B cell (primary cell): ENCODE data around the gene POLD2. TPM values are rescaled to one million over a fixed set of nuclear protein-coding genes. Genes with fewer than 3 reads are reported as not detected.
"Not testable (repeated sequence)": the region's sequence is repeated elsewhere in the genome, so short reads cannot be mapped to it uniquely, and the experiment has no call there.

Experiments
- ATAC-seq: fragments of 200-7000 bp; cut with Tn5 transposase; one replicate; pipeline ENCODE4 v1.10.0; 2021; ENCODE audit warnings: low read depth, mild to moderate bottlenecking, moderate number of reproducible peaks, moderate library complexity
- CTCF ChIA-PET: fragments of 350-600 bp; sonication (Branson Sonifier 250); formaldehyde crosslinking; loops from one replicate; lab custom pipeline; 2021; ENCODE audit warnings: antibody characterized with exemption, inconsistent platforms; lab: Charles Lee
- POLR2A ChIA-PET: fragments of 350-600 bp; sonication (Branson Sonifier 250); formaldehyde crosslinking; loops from one replicate; lab custom pipeline; 2021; ENCODE audit warnings: antibody characterized with exemption; lab: Charles Lee
- DNase-seq: peaks from one replicate; pipeline ENCODE4 v3.0.0; 2013
- H2AFZ ChIP-seq: 2 replicates; pipeline ENCODE4 v1.6.1; 2012; ENCODE audit warnings: mild to moderate bottlenecking, low read depth, low read length; ENCODE audit not compliant: insufficient read depth, poor library complexity, severe bottlenecking
- H3K27ac ChIP-seq, 2 donors: 1 replicate in 1 of 2; 2 replicates in 1 of 2; pipeline ENCODE4 v1.5.1; 2012 to 2013; ENCODE audit warnings: low read length in 2 of 2, mild to moderate bottlenecking in 2 of 2, moderate library complexity in 1 of 2
- H3K27me3 ChIP-seq, 4 experiments: fragments of 200-600 bp in 1 of 4; sonication (generic) in 1 of 4; replicated peaks in 1 of 4; 1 replicate in 2 of 4; 2 replicates in 2 of 4; pipeline versions ENCODE4 v1.6.1 to v1.7.0; 2013 to 2016; ENCODE audit warnings: low read length in 3 of 4, mild to moderate bottlenecking in 2 of 4, mixed read lengths in 1 of 4, moderate library complexity in 1 of 4; ENCODE audit not compliant: insufficient read depth in 4 of 4, control insufficient read depth in 3 of 4; ENCODE audit errors: control extremely low read depth in 1 of 4
- H3K36me3 ChIP-seq, 2 experiments: replicated peaks in 1 of 2; 1 replicate in 1 of 2; 2 replicates in 1 of 2; pipeline versions ENCODE4 v1.6.1 to v1.7.1; 2013; ENCODE audit warnings: low read length in 1 of 2; ENCODE audit not compliant: insufficient read depth in 2 of 2, control insufficient read depth in 1 of 2; ENCODE audit errors: control extremely low read depth in 1 of 2, extremely low read depth in 1 of 2
- H3K4me1 ChIP-seq, 2 donors: fragments of 200-600 bp in 1 of 2; sonication (generic) in 1 of 2; 1 replicate in 1 of 2; 2 replicates in 1 of 2; pipeline versions ENCODE4 v1.5.1 to v1.6.1; 2013 to 2017; ENCODE audit warnings: low read length in 2 of 2; ENCODE audit not compliant: control insufficient read depth in 2 of 2, insufficient read depth in 2 of 2
- H3K4me2 ChIP-seq: replicated peaks from 2 replicates; pipeline ENCODE3; 2012; ENCODE audit warnings: mild to moderate bottlenecking, low read depth, low read length; ENCODE audit not compliant: poor library complexity, severe bottlenecking
- H3K4me3 ChIP-seq, 5 experiments: fragments of 200-600 bp in 1 of 5; sonication (generic) in 1 of 5; 1 replicate in 3 of 5; 2 replicates in 2 of 5; pipeline versions ENCODE4 v1.5.1 to v1.7.0; 2011 to 2016; ENCODE audit warnings: low read length in 4 of 5, mild to moderate bottlenecking in 4 of 5, low read depth in 2 of 5, control low read depth in 1 of 5, moderate library complexity in 1 of 5; ENCODE audit not compliant: insufficient read depth in 1 of 5; ENCODE audit errors: control extremely low read depth in 1 of 5, extremely low read depth in 1 of 5
- H3K79me2 ChIP-seq: fragments of 200-600 bp; sonication (generic); one replicate; pipeline ENCODE4 v1.6.0; 2016; ENCODE audit warnings: low read length; ENCODE audit not compliant: control insufficient read depth, insufficient read depth
- H3K9ac ChIP-seq: fragments of 200-600 bp; sonication (generic); 2 replicates; pipeline ENCODE4 v1.6.1; 2017; ENCODE audit warnings: mild to moderate bottlenecking, low read length, moderate library complexity
- H3K9me3 ChIP-seq, 3 donors: one replicate each; pipeline versions ENCODE4 v1.6.1 to v1.7.1; 2013; ENCODE audit warnings: low read length in 2 of 3; ENCODE audit not compliant: control insufficient read depth in 2 of 3, insufficient read depth in 1 of 3; ENCODE audit errors: control extremely low read depth in 1 of 3
- H4K20me1 ChIP-seq: 2 replicates; pipeline ENCODE4 v1.6.0; 2012; ENCODE audit warnings: mild to moderate bottlenecking, low read length; ENCODE audit not compliant: insufficient read depth, control insufficient read depth, poor library complexity, severe bottlenecking
- H3K27ac Mint-ChIP-seq: one replicate; pipeline ENCODE4 v1.8.0; 2021; ENCODE audit warnings: mixed read lengths
- H3K27me3 Mint-ChIP-seq: one replicate; pipeline ENCODE4 v1.8.0; 2021; ENCODE audit warnings: mixed read lengths
- H3K4me1 Mint-ChIP-seq: one replicate; pipeline ENCODE4 v1.8.0; 2021; ENCODE audit warnings: mixed read lengths
- H3K4me3 Mint-ChIP-seq: one replicate; pipeline ENCODE4 v1.8.0; 2021; ENCODE audit warnings: mixed read lengths
- H3K9me3 Mint-ChIP-seq: one replicate; pipeline ENCODE4 v1.8.0; 2022; ENCODE audit warnings: mixed read lengths; ENCODE audit not compliant: insufficient read depth
- EZH2 ChIP-seq: IDR thresholded peaks from 2 replicates; pipeline ENCODE4 v1.6.1; 2012; ENCODE audit warnings: borderline replicate concordance, low read depth, mild to moderate bottlenecking, moderate library complexity, low read length; ENCODE audit not compliant: insufficient read depth, poor library complexity, severe bottlenecking
- whole genome bisulfite sequencing: methylation state at CpG from one replicate; pipeline ENCODE4 v1.1.5; 2013; ENCODE audit warnings: missing lambda C conversion rate; ENCODE audit not compliant: insufficient coverage; 5-methylcytosine and 5-hydroxymethylcytosine counted together
- intact Hi-C: fragments of 100-400 bp; cut with micrococcal nuclease; formaldehyde crosslinking; loops from one replicate; pipeline ENCODE4 v1.10.0; 2022
- polyA plus RNA-seq: library from polyadenylated mRNA; depleted of rRNA; stranded (reverse); fragments of >200 nt; gene quantifications from 2 replicates; pipeline ENCODE4 v1.2.3, GENCODE V29; 2012
- total RNA-seq, 2 donors: library from RNA; stranded (reverse); fragments of 120-200 nt in 1 of 2; gene quantifications; 1 replicate in 1 of 2; 2 replicates in 1 of 2; pipeline versions ENCODE4 v1.2.3 to v1.2.4, GENCODE V29; 2013 to 2022
- TF ChIP-seq, protein P1 (sequence below): fragments of 200-600 bp; IDR thresholded peaks from one replicate; pipeline ENCODE4 v1.8.0; 2022; ENCODE audit warnings: antibody characterized with exemption, mild to moderate bottlenecking

The POLD2 gene
- total and polyA plus RNA-seq, 2 donors (not counting 1 experiment from before 2014, with no cell fraction given) = 73.6 to 86.7 TPM

DNA sequence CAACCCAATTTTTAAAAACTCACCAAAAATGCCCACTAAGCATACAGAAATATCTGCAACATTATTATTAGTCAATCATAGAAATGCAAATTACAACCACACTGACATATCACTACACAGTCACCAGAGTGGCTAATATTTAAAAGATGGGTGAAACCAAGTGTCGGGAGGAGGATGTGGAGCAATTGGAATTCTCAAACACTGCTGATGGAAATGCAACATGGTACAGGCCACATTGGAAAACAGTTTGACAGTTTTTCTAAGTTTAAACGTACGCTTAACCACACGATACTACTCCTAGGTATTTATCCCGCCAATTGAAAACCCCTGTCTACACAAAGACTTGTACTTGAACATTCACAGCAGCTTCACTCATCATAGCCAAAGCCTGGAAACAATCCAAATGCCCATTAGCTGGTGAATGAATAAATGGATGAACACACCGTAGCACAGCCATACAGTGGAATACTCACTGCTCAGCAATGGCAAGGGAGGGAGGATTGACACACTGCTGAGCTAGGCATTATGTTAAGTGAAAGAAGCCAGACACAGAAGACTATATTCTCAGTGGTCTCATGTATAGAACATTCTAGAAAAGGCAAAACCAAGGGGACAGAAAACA, 49.6 kb upstream of the POLD2 start:
- Mint-ChIP-seq H3K4me3 (no peak overlapping the region), H3K27ac (no peak overlapping the region), H3K27me3 (peaks cover 29% of the 10 kb centered on the region), H3K4me1 (peaks cover 9% of the 10 kb centered on the region), H3K9me3 (no peaks in the 10 kb centered on the region)
- no peaks in the 10 kb centered on the region for H3K36me3 ChIP-seq
- H3K9ac ChIP-seq = no peak overlapping the region
- peaks cover 3 to 8% of the 10 kb centered on the region in 2 donors for H3K4me1 ChIP-seq
- no peak overlapping the region for H3K4me2 ChIP-seq
- H3K9me3 ChIP-seq = no peaks in the 10 kb centered on the region
- peaks cover 0 to 20% (median 1%) of the 10 kb centered on the region in 4 experiments for H3K27me3 ChIP-seq
- POLR2A ChIA-PET = no interaction called here
- H3K4me3 ChIP-seq = no peak overlapping the region
- H4K20me1 ChIP-seq = no peaks in the 10 kb centered on the region
- TF ChIP-seq, protein P1, sequence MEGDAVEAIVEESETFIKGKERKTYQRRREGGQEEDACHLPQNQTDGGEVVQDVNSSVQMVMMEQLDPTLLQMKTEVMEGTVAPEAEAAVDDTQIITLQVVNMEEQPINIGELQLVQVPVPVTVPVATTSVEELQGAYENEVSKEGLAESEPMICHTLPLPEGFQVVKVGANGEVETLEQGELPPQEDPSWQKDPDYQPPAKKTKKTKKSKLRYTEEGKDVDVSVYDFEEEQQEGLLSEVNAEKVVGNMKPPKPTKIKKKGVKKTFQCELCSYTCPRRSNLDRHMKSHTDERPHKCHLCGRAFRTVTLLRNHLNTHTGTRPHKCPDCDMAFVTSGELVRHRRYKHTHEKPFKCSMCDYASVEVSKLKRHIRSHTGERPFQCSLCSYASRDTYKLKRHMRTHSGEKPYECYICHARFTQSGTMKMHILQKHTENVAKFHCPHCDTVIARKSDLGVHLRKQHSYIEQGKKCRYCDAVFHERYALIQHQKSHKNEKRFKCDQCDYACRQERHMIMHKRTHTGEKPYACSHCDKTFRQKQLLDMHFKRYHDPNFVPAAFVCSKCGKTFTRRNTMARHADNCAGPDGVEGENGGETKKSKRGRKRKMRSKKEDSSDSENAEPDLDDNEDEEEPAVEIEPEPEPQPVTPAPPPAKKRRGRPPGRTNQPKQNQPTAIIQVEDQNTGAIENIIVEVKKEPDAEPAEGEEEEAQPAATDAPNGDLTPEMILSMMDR = no peak
- TF ChIP-seq EZH2 = no peak
- H3K79me2 ChIP-seq = no peaks in the 10 kb centered on the region
- CTCF ChIA-PET = no interaction called here
- H3K27ac ChIP-seq = no peak overlapping the region
- H2AFZ ChIP-seq = no peak overlapping the region
- ATAC-seq = no peak
- intact Hi-C loops = no loop called here
- WGBS = 88% methylated on average over 3 of the region's 6 CpGs
- DNase-seq = no peak

DNA sequence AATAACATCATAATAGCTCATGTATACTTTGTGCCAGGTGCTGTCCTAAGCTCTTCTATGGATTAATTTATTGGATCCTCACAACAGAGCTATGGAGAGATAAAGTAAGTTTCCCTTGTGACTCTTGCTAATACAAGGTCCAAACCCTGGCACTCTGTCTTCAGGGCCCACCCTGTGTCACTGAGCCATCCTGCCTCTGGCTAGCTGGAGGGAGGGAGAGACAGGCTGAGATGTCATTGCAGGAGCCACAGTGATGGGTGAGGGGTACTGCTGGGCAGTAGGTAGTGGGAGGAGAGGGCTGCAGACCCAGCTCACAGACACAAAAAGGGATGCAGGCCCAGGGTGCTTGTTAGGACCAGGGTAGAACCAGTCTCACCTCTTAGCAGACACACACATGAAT, 49.0 kb upstream of the POLD2 start:
- Histone ChIP-seq H3K79me2 (no peaks in the 10 kb centered on the region), H2AFZ (no peak overlapping the region), H3K27me3 (peaks cover 0 to 16% (median 1%) of the 10 kb centered on the region in 4 experiments), H3K9ac (no peak overlapping the region), H4K20me1 (no peaks in the 10 kb centered on the region), H3K27ac (no peak overlapping the region), H3K4me1 (peaks cover 7 to 13% of the 10 kb centered on the region in 2 donors), H3K4me3 (no peak overlapping the region), H3K4me2 (no peak overlapping the region), H3K9me3 (no peaks in the 10 kb centered on the region), H3K36me3 (no peaks in the 10 kb centered on the region)
- H3K27ac Mint-ChIP-seq = no peak overlapping the region
- H3K27me3 Mint-ChIP-seq = peaks cover 26% of the 10 kb centered on the region
- ChIA-PET POLR2A (no interaction called here), CTCF (no interaction called here)
- TF ChIP-seq, protein P1 = no peak
- no peak for TF ChIP-seq EZH2
- ATAC-seq (no peak), DNase-seq (no peak)
- peaks cover 15% of the 10 kb centered on the region for H3K4me1 Mint-ChIP-seq
- no peak overlapping the region for H3K4me3 Mint-ChIP-seq
- intact Hi-C loops = no loop called here
- H3K9me3 Mint-ChIP-seq = no peaks in the 10 kb centered on the region

DNA sequence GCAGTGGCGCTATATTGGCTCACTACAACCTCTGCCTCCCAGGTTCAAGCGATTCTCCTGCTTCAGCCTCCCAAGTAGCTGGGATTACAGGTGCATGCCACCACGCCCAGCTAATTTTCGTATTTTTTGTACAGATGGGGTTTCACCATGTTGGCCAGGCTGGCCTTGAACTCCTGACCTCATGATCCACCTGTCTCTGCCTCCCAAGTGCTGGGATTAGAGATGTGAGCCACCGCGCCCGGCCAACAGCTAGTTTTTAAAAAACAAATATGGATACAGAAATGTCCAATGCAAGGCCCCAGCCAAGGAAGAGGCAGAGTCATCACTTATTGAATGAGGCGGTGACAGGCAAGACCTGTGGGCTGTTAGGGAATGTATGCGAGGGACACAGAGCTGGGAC, 48.6 kb upstream of the POLD2 start:
- ATAC-seq, H3K9ac ChIP-seq, DNase-seq, intact Hi-C loops, H3K9me3 ChIP-seq, H3K4me3 ChIP-seq, POLR2A ChIA-PET, H3K36me3 ChIP-seq, H4K20me1 ChIP-seq, H2AFZ ChIP-seq, CTCF ChIA-PET, H3K4me3 Mint-ChIP-seq, H3K9me3 Mint-ChIP-seq, H3K4me2 ChIP-seq, H3K27ac Mint-ChIP-seq, H3K79me2 ChIP-seq, H3K27ac ChIP-seq: not testable (repeated sequence)
- 86% methylated on average over 7 of the region's 9 CpGs for WGBS
- H3K4me1 Mint-ChIP-seq = peaks cover 15% of the 10 kb centered on the region
- peaks cover 0 to 16% (median 1%) of the 10 kb centered on the region in 4 experiments for H3K27me3 ChIP-seq
- H3K27me3 Mint-ChIP-seq = peaks cover 22% of the 10 kb centered on the region
- H3K4me1 ChIP-seq = peaks cover 7 to 13% of the 10 kb centered on the region in 2 donors
